Measurements from ENCODE around the gene TADA2B.

DNA sequence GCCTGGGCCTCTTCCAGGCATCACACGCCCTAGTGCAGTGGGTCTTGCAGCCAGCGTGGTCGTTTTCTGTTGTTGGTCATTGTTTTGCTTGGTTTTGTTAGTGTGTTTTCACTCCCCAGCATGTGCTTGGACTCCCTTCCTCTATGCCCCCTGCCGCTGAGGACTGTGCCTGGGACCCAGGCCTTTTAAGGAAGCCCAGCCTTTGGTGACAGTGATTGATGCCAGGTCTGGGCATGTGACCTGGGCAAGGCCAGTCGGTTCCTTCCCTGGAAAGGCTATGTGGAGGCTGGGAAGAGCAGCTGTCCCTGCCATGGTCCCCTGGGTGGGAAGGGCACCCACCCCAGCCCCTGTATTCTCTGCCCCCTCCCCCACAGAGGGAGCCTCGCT lies 33.5 kb downstream of the TADA2B start:
- TF ChIP-seq CTCF (IDR thresholded peaks at IDR 0.05; ENCODE audit: low read length) (no peak), EZH2 (IDR thresholded peaks at IDR 0.05; ENCODE audit: borderline replicate concordance, low read length) (no peak)

Data from OCI-LY1 (cell line).